ENCODE results near the gene SH2D5. TPM values are rescaled to one million over a fixed set of nuclear protein-coding genes. Genes with fewer than 3 reads are reported as not detected.

SH2D5 gene
- total and polyA plus RNA-seq, 2 donors (not counting 3 experiments of a cell fraction or from before 2014, with no cell fraction given), result 0.23 to 1.0 TPM

DNA sequence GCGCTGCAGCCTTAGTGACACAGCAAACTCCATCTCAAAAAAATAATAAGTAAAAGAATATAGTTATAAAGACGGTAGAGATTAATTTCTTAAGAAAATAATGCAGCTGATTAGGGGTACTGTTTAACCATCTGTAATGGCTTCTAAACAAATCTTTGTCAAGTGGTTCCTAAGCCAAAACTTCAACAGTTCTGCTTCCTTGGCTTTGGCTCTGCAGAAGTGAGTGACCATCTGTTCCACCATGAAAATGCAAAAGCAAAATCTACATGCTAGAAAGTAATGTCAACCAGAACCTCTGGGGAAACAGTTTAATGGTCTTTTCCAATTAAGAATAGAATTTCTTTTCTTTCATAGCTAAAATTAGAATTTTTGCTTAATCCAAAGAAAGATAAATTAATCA lies 8.3 kb upstream of the SH2D5 start:
- FAIRE-seq (no peak), DNase-seq (ENCODE audit: low read depth, low spot score) (no peak)
- Histone ChIP-seq H3K4me1 (ENCODE audit: control insufficient read depth, extremely low read depth, insufficient read depth, low read length) (peaks cover 3% of the 10 kb centered on the region), H4K20me1 (replicated peaks; ENCODE audit: control insufficient read depth, extremely low read depth, insufficient read depth, low read length) (no peaks in the 10 kb centered on the region), H3K4me2 (ENCODE audit: insufficient read depth, low read length) (no peak overlapping the region), H3K27me3 (ENCODE audit: control insufficient read depth in 2 of 2, insufficient read depth in 2 of 2, low read length in 2 of 2) (no peaks in the 10 kb centered on the region), H3K9me3 (replicated peaks; ENCODE audit: control insufficient read depth, insufficient read depth, low read length) (no peaks in the 10 kb centered on the region), H3K27ac (ENCODE audit: insufficient read depth, low read depth, low read length) (no peak overlapping the region), H3K9ac (replicated peaks; ENCODE audit: extremely low read depth, insufficient read depth, low read length) (no peak overlapping the region), H2AFZ (ENCODE audit: low read depth, low read length) (no peak overlapping the region), H3K36me3 (ENCODE audit: control insufficient read depth in 2 of 2, extremely low read depth in 1 of 2, insufficient read depth in 2 of 2, low read length in 2 of 2) (peaks cover 16 to 30% of the 10 kb centered on the region in 2 experiments), H3K79me2 (ENCODE audit: control insufficient read depth, insufficient read depth, low read length) (peaks cover 4% of the 10 kb centered on the region), H3K9me1 (replicated peaks; ENCODE audit: control insufficient read depth, extremely low read depth, insufficient read depth, low read length) (no peaks in the 10 kb centered on the region), H3K4me3 (replicated peaks in 1 of 3; ENCODE audit: insufficient read depth in 1 of 3, low read depth in 1 of 3, low read length in 3 of 3) (no peak overlapping the region)
- no peak for TF ChIP-seq MAX (IDR thresholded peaks at IDR 0.05; ENCODE audit: insufficient read depth, insufficient read length)
- TF ChIP-seq CTCF (IDR thresholded peaks at IDR 0.05; ENCODE audit: extremely low read depth in 1 of 2, insufficient read depth in 1 of 2, low read depth in 1 of 2, low read length in 2 of 2), result no peak
- TF ChIP-seq JUN (IDR thresholded peaks at IDR 0.05; ENCODE audit: borderline replicate concordance, insufficient read depth, insufficient read length, low read depth), result no peak
- no peak for TF ChIP-seq FOS (IDR thresholded peaks at IDR 0.05; ENCODE audit: borderline replicate concordance, insufficient read depth, low read length)
- ChIA-PET CTCF (interaction anchor here (0.6 to 1.3 kb wide), 2 partner anchors 46 to 455 kb away, joined by 3 read pairs; partner anchors contain the start of gene HP1BP3), POLR2A (no interaction called here)
- intact Hi-C loops (cut with micrococcal nuclease), result no loop called here
- dilution Hi-C loops (cut with MboI; ENCODE audit: extremely low pct_ligation_motif_present, low sequenced_read_pairs), result no loop called here
- BruUV-seq (replicated peaks), result no TSS peak

DNA sequence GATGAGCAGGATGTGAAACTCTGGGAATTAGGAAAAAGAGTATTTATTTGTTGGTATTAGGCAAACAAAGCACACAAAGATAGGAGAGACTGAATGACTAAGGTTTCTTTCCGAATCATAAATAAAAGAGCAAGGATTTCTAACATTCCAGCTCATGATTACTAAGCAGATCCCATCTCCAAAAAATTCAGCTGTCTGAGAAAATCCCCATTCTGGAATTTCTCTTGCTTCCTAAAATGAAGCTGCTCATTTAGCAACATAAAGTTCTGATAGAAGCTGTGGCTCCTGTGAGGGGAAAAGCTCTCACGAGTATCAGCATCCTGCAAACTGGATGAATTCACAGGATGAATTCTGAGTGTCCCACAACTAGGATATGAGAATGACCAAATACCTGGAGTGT lies 6.7 kb upstream of the SH2D5 start:
- Histone ChIP-seq H4K20me1 (replicated peaks; ENCODE audit: control insufficient read depth, extremely low read depth, insufficient read depth, low read length) (no peaks in the 10 kb centered on the region), H3K4me2 (ENCODE audit: insufficient read depth, low read length) (no peak overlapping the region), H3K27me3 (ENCODE audit: control insufficient read depth in 2 of 2, insufficient read depth in 2 of 2, low read length in 2 of 2) (no peaks in the 10 kb centered on the region), H3K9me3 (replicated peaks; ENCODE audit: control insufficient read depth, insufficient read depth, low read length) (no peaks in the 10 kb centered on the region), H2AFZ (ENCODE audit: low read depth, low read length) (no peak overlapping the region), H3K9ac (replicated peaks; ENCODE audit: extremely low read depth, insufficient read depth, low read length) (no peak overlapping the region), H3K4me3 (replicated peaks in 1 of 3; ENCODE audit: insufficient read depth in 1 of 3, low read depth in 1 of 3, low read length in 3 of 3) (no peak overlapping the region), H3K9me1 (replicated peaks; ENCODE audit: control insufficient read depth, extremely low read depth, insufficient read depth, low read length) (no peaks in the 10 kb centered on the region), H3K79me2 (ENCODE audit: control insufficient read depth, insufficient read depth, low read length) (peaks cover 4% of the 10 kb centered on the region), H3K4me1 (ENCODE audit: control insufficient read depth, extremely low read depth, insufficient read depth, low read length) (peaks cover 3% of the 10 kb centered on the region), H3K27ac (ENCODE audit: insufficient read depth, low read depth, low read length) (no peak overlapping the region), H3K36me3 (ENCODE audit: control insufficient read depth in 2 of 2, extremely low read depth in 1 of 2, insufficient read depth in 2 of 2, low read length in 2 of 2) (peaks cover 7 to 19% of the 10 kb centered on the region in 2 experiments)
- dilution Hi-C loops (cut with MboI; ENCODE audit: extremely low pct_ligation_motif_present, low sequenced_read_pairs), result no loop called here
- POLR2A ChIA-PET, result interaction anchor here (0.6 kb wide), 1 partner anchor 26 kb away, joined by 6 read pairs; no protein-coding TSS in a partner anchor
- intact Hi-C loops (cut with micrococcal nuclease), result no loop called here
- FAIRE-seq (peak; percentile 62), DNase-seq (ENCODE audit: low read depth, low spot score) (no peak)
- no TSS peak for BruUV-seq (replicated peaks)
- CTCF ChIA-PET, result interaction anchor here (1.2 to 2.4 kb wide), 3 partner anchors 42 to 456 kb away, joined by 3 to 12 read pairs (median 4); no protein-coding TSS in a partner anchor
- TF ChIP-seq JUN (IDR thresholded peaks at IDR 0.05; ENCODE audit: borderline replicate concordance, insufficient read depth, insufficient read length, low read depth), result no peak
- TF ChIP-seq POLR2AphosphoS5 (IDR thresholded peaks at IDR 0.05; ENCODE audit: insufficient read depth, low read depth, low read length), result no peak
- no peak for TF ChIP-seq EZH2 (IDR thresholded peaks at IDR 0.05; ENCODE audit: borderline replicate concordance, low read depth, low read length, severe bottlenecking)
- no peak for TF ChIP-seq MAX (IDR thresholded peaks at IDR 0.05; ENCODE audit: insufficient read depth, insufficient read length)
- TF ChIP-seq CTCF (IDR thresholded peaks at IDR 0.05; ENCODE audit: extremely low read depth in 1 of 2, insufficient read depth in 1 of 2, low read depth in 1 of 2, low read length in 2 of 2), result no peak
- no peak for TF ChIP-seq FOS (IDR thresholded peaks at IDR 0.05; ENCODE audit: borderline replicate concordance, insufficient read depth, low read length)
- no peak for TF ChIP-seq POLR2A (IDR thresholded peaks at IDR 0.05; ENCODE audit: low read depth, low read length)
- TF ChIP-seq MYC (IDR thresholded peaks at IDR 0.05; ENCODE audit: low read depth, low read length), result no peak
- no peak for TF ChIP-seq GATA2 (IDR thresholded peaks at IDR 0.05; ENCODE audit: insufficient read depth, insufficient read length, low read depth, low read length)

Measured in endothelial cell of umbilical vein (primary cell).